Immature natural killer cell (primary cell): ENCODE data around the gene BEND5. TPM values are rescaled to one million over a fixed set of nuclear protein-coding genes. Genes with fewer than 3 reads are reported as not detected.

Experiments used
- DNase-seq, 3 donors: peaks; one replicate each; pipeline ENCODE4 v3.0.0; 2022; ENCODE audit warnings: mixed read lengths in 1 of 3
- H3K27ac Mint-ChIP-seq, 6 donors: one replicate each; pipeline ENCODE4 v1.8.0; 2020; ENCODE audit warnings: mixed read lengths in 6 of 6, mild to moderate bottlenecking in 5 of 6, inconsistent platforms in 4 of 6, moderate library complexity in 3 of 6
- H3K27me3 Mint-ChIP-seq, 3 donors: one replicate each; pipeline ENCODE4 v1.8.0; 2020 to 2021; ENCODE audit warnings: low read depth in 3 of 3, mild to moderate bottlenecking in 3 of 3, mixed read lengths in 3 of 3, moderate library complexity in 3 of 3, inconsistent platforms in 1 of 3
- H3K36me3 Mint-ChIP-seq, 3 donors: one replicate each; pipeline ENCODE4 v1.8.0; 2020; ENCODE audit warnings: mixed read lengths in 3 of 3, inconsistent platforms in 2 of 3, mild to moderate bottlenecking in 2 of 3
- H3K4me1 Mint-ChIP-seq, 2 donors: one replicate each; pipeline ENCODE4 v1.8.0; 2020; ENCODE audit warnings: inconsistent platforms in 2 of 2, mild to moderate bottlenecking in 2 of 2, mixed read lengths in 2 of 2, moderate library complexity in 1 of 2
- H3K4me3 Mint-ChIP-seq, 5 donors: one replicate each; pipeline ENCODE4 v1.8.0; 2020; ENCODE audit warnings: mild to moderate bottlenecking in 5 of 5, mixed read lengths in 5 of 5, inconsistent platforms in 3 of 5, moderate library complexity in 3 of 5
- H3K9me3 Mint-ChIP-seq, 6 donors: one replicate each; pipeline ENCODE4 v1.8.0; 2020; ENCODE audit warnings: mild to moderate bottlenecking in 6 of 6, mixed read lengths in 6 of 6, inconsistent platforms in 4 of 6, moderate library complexity in 3 of 6
- polyA plus RNA-seq, 3 donors: library from polyadenylated mRNA; unstranded; fragments of 300-500 nt; fragmentation: Illumina TruSeq; gene quantifications; one replicate each; pipeline ENCODE4 v1.2.3, GENCODE V29; 2021

The BEND5 gene
- polyA plus RNA-seq, 3 donors from 2014 or later, result 2.5 to 3.9 (median 3.8) TPM

GRCh38 chr1:48678710-48679505, 97.8 kb downstream of the BEND5 start:
- no peak overlapping the region for H3K4me3 Mint-ChIP-seq
- no peaks in the 10 kb centered on the region for H3K9me3 Mint-ChIP-seq
- peaks cover 0 to 6% (median 2%) of the 10 kb centered on the region in 3 donors for H3K27me3 Mint-ChIP-seq
- DNase-seq, result no peak
- H3K36me3 Mint-ChIP-seq, result no peaks in the 10 kb centered on the region
- H3K27ac Mint-ChIP-seq, result no peak overlapping the region
- no peaks in the 10 kb centered on the region for H3K4me1 Mint-ChIP-seq
